ENCODE results near the gene TFRC.
A peak's percentile ranks its signal among the peaks of the same experiment; 100 is the strongest.

GRCh38 chr3:196081002-196081833 is 672 bp downstream of the TFRC start:
- TF ChIP-seq POLR2A (IDR thresholded peaks at IDR 0.05; ENCODE audit: borderline replicate concordance, extremely low read depth, insufficient read depth, insufficient read length) (no peak), CTCF (IDR thresholded peaks at IDR 0.05 in 2 of 3, conservative IDR thresholded peaks at IDR 0.05 in 1 of 3; ENCODE audit: borderline replicate concordance in 1 of 3, insufficient read depth in 1 of 3, low read depth in 2 of 3, low read length in 2 of 3) (no peak), EGR1 (IDR thresholded peaks at IDR 0.05; ENCODE audit: low read depth) (no peak), POLR2AphosphoS5 (IDR thresholded peaks at IDR 0.05; ENCODE audit: low read depth, low read length) (no peak), ZNF274 (IDR thresholded peaks at IDR 0.05; ENCODE audit: low read depth, low read length) (no peak), CBX3 (IDR thresholded peaks at IDR 0.05; ENCODE audit: low read depth) (no peak), REST (IDR thresholded peaks at IDR 0.05; ENCODE audit: low read depth) (peak; percentile 36; the same call in 1 of the 2 replicates), TCF7L2 (IDR thresholded peaks at IDR 0.05; ENCODE audit: borderline replicate concordance, extremely low read depth, insufficient read depth, insufficient read length) (peak; percentile 6), SP1 (IDR thresholded peaks at IDR 0.05; ENCODE audit: low read depth) (no peak), EZH2 (IDR thresholded peaks at IDR 0.05) (no peak), MAX (IDR thresholded peaks at IDR 0.05) (peak; percentile 94), EZH2phosphoT487 (IDR thresholded peaks at IDR 0.05; ENCODE audit: borderline replicate concordance) (no peak)
